Thoracic aorta (tissue), 2 donors: Measurements from ENCODE around the gene TASOR2. TPM values are rescaled to one million over a fixed set of nuclear protein-coding genes. Genes with fewer than 3 reads are reported as not detected.

ENCODE experiments used
- ATAC-seq: fragments of 150-250 bp; one replicate; pipeline ENCODE4 v1.8.0; 2017; ENCODE audit warnings: low read depth; ENCODE audit not compliant: insufficient number of reproducible peaks, low FRiP score
- DNase-seq: peaks from one replicate; pipeline ENCODE4 v3.0.0-alpha.2; 2020; ENCODE audit warnings: low spot score
- H3K27ac ChIP-seq, 2 donors: fragments of 200-600 bp; sonication (generic); 1 replicate in 1 of 2; 2 replicates in 1 of 2; pipeline ENCODE4 v1.5.1; 2016; ENCODE audit warnings: mild to moderate bottlenecking in 2 of 2, moderate library complexity in 2 of 2
- H3K27me3 ChIP-seq: fragments of 200-600 bp; sonication (generic); replicated peaks from 2 replicates; pipeline ENCODE4 v1.6.0; 2016; ENCODE audit warnings: mild to moderate bottlenecking; ENCODE audit not compliant: insufficient read depth
- H3K36me3 ChIP-seq: fragments of 200-600 bp; sonication (generic); one replicate; pipeline ENCODE4 v1.5.1; 2016
- H3K4me1 ChIP-seq, 2 donors: fragments of 200-600 bp; sonication (generic); 1 replicate in 1 of 2; 2 replicates in 1 of 2; pipeline versions ENCODE4 v1.5.1 to v1.6.0; 2016; ENCODE audit warnings: low read depth in 2 of 2, mild to moderate bottlenecking in 1 of 2; ENCODE audit not compliant: control insufficient read depth in 1 of 2
- H3K4me3 ChIP-seq: fragments of 200-600 bp; sonication (generic); 2 replicates; pipeline ENCODE4 v1.5.1; 2016; ENCODE audit warnings: mild to moderate bottlenecking
- H3K9me3 ChIP-seq: fragments of 200-600 bp; sonication (generic); 2 replicates; pipeline ENCODE4 v1.5.1; 2016
- total RNA-seq, 2 donors: library from RNA; depleted of rRNA; stranded (reverse); fragments of >200 nt; gene quantifications; one replicate each; pipeline versions ENCODE4 v1.1.0 to v1.2.3, GENCODE V29; 2016
- TF ChIP-seq, protein P1 (sequence below): fragments of 200-600 bp; sonication (generic); IDR thresholded peaks from one replicate; pipeline ENCODE4 v1.5.1; 2019; ENCODE audit warnings: antibody characterized with exemption

Gene TASOR2
- total RNA-seq, 2 donors from 2014 or later: 43.9 to 123 TPM

DNA sequence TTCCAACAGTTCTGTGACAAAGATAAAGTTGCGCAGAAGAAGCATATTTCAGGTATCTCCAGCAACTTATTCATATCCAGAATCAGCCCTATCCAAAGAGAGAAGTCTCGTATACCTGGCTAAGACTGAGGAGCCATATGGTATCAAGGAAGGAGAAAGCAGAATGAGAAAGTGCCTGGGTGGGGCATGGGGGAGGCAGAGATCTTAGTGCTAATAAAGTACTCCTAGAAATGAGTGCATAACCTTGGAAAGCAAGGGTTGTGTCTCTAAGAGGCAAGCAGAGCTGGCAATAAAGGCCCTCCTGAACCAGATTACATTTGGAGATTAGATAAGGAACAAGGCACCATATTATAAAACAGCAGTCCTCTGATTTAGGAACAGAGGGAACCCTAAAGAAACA, 12.7 kb downstream of the TASOR2 start:
- Histone ChIP-seq H3K9me3 (no peaks in the 10 kb centered on the region), H3K36me3 (no peaks in the 10 kb centered on the region), H3K4me1 (peaks cover 12 to 24% of the 10 kb centered on the region in 2 donors), H3K4me3 (no peak overlapping the region), H3K27ac (no peak overlapping the region), H3K27me3 (no peaks in the 10 kb centered on the region)
- ATAC-seq (no peak), DNase-seq (no peak)
- TF ChIP-seq, protein P1, sequence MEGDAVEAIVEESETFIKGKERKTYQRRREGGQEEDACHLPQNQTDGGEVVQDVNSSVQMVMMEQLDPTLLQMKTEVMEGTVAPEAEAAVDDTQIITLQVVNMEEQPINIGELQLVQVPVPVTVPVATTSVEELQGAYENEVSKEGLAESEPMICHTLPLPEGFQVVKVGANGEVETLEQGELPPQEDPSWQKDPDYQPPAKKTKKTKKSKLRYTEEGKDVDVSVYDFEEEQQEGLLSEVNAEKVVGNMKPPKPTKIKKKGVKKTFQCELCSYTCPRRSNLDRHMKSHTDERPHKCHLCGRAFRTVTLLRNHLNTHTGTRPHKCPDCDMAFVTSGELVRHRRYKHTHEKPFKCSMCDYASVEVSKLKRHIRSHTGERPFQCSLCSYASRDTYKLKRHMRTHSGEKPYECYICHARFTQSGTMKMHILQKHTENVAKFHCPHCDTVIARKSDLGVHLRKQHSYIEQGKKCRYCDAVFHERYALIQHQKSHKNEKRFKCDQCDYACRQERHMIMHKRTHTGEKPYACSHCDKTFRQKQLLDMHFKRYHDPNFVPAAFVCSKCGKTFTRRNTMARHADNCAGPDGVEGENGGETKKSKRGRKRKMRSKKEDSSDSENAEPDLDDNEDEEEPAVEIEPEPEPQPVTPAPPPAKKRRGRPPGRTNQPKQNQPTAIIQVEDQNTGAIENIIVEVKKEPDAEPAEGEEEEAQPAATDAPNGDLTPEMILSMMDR: no peak

DNA sequence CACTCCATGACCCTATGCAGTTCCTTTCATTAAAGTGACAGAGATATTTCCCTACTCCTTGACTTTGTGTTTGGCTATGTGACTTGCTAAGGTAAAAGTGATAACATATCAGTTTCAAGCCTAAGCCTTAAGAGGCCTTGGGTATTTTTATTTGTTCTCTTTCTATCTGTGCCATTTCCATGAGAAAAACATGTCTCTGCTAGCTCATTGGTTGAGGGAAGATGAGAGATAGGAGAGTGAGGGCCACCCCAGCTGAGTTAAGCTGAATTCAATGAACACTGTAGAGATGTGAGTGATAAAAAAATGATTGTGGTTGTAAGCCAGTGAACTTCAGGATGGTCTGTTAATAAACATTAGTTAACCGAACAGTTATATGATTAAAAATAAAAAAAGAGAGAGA, 13.4 kb downstream of the TASOR2 start:
- no peak for DNase-seq
- peaks cover 11 to 18% of the 10 kb centered on the region in 2 donors for H3K4me1 ChIP-seq
- TF ChIP-seq, protein P1: no peak
- no peaks in the 10 kb centered on the region for H3K27me3 ChIP-seq
- no peak overlapping the region for H3K4me3 ChIP-seq
- H3K27ac ChIP-seq: no peak overlapping the region
- no peaks in the 10 kb centered on the region for H3K36me3 ChIP-seq
- ATAC-seq: no peak
- H3K9me3 ChIP-seq: no peaks in the 10 kb centered on the region

DNA sequence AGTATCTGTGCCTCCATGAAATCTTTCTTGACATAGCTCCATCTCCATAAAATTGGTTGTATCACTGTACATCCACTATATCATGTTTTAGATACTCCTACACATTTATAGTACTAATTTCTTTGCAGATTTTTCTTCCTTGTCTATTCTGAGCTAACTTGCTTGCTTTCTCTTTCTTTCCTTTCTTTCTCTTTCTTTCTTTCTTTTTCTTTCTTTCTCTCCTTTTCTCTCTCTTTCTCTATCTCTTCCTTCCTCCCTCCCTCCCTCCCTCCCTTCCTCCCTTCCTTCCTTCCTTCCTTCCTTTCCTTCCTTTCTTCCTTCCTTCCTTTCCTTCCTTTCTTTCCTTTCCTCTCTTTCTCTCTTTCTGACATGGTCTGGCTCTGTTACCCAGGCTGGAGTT, 23.7 kb downstream of the TASOR2 start:
- Histone ChIP-seq H3K27ac (no peak overlapping the region), H3K4me3 (no peak overlapping the region), H3K9me3 (no peaks in the 10 kb centered on the region), H3K4me1 (peaks cover 0 to 5% of the 10 kb centered on the region in 2 donors), H3K36me3 (no peaks in the 10 kb centered on the region), H3K27me3 (no peaks in the 10 kb centered on the region)
- ATAC-seq (no peak), DNase-seq (no peak)
- TF ChIP-seq, protein P1: no peak

DNA sequence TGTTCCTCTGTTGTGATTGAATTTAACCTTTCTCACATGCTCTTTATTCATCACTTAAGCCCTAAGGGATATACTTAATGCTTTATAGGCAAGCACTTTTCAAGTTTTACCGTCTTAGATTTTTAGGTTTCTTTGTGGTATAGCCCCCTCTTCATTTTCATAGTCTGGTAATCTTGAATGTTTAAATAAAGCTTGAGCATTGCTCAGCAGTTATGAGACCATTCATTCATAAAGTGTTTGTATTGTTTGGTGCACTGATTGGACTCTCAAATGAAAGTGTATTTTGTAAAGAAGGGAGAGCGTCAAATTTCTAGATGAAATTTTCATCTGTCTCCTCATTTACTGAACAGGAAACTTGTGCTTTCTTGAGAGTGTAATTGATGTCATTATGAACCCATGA, 25.2 kb downstream of the TASOR2 start:
- Histone ChIP-seq H3K36me3 (no peaks in the 10 kb centered on the region), H3K4me1 (peaks cover 0 to 5% of the 10 kb centered on the region in 2 donors), H3K4me3 (no peak overlapping the region), H3K27ac (no peak overlapping the region), H3K27me3 (no peaks in the 10 kb centered on the region), H3K9me3 (no peaks in the 10 kb centered on the region)
- ATAC-seq: no peak
- no peak for DNase-seq
- TF ChIP-seq, protein P1: no peak

DNA sequence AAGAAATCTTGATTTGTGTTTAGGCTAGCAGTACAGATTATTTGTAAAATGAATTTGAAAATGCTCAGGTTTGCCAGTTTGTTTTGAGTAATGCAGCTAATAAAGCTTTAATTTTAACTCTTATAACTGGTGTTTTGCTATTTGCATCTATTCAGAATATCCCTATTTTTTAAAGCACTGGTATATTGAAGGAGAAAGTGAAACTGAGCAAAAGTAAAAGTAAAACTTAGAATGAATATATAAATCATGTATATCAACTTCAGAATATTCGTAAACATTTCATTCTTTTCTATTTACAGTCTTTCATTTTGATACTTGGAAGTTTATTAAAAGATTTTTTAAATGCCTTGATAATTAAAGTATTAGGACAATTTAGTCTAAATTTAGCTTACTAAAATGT, 26.2 kb downstream of the TASOR2 start:
- no peaks in the 10 kb centered on the region for H3K27me3 ChIP-seq
- peak overlapping the region; percentile 34 for H3K4me3 ChIP-seq
- peaks cover 0 to 5% of the 10 kb centered on the region in 2 donors for H3K4me1 ChIP-seq
- no peak for DNase-seq
- no peaks in the 10 kb centered on the region for H3K36me3 ChIP-seq
- no peaks in the 10 kb centered on the region for H3K9me3 ChIP-seq
- TF ChIP-seq, protein P1: no peak
- no peak overlapping the region for H3K27ac ChIP-seq
- no peak for ATAC-seq
